ENCODE results near the gene NARS2.

DNA sequence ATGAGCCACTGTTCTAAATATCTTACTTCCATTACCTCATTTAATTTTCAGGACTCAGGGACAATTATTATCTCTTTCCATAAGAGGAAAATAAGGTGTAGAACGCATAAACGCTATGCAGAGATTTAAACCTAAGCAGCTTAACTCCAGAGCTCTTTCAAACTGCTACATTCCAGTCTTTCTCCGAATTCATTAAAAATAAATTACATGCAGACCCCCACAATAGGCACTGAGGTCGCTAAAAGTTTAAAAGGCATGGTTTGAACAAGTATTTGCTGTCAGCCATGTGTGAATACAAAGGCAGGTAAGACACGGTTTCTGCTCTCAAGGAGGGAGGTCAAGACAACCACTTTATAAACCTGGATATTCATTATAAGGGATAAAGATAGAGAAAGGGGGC, 983 bp downstream of the NARS2 start:
- TF ChIP-seq, protein P1, sequence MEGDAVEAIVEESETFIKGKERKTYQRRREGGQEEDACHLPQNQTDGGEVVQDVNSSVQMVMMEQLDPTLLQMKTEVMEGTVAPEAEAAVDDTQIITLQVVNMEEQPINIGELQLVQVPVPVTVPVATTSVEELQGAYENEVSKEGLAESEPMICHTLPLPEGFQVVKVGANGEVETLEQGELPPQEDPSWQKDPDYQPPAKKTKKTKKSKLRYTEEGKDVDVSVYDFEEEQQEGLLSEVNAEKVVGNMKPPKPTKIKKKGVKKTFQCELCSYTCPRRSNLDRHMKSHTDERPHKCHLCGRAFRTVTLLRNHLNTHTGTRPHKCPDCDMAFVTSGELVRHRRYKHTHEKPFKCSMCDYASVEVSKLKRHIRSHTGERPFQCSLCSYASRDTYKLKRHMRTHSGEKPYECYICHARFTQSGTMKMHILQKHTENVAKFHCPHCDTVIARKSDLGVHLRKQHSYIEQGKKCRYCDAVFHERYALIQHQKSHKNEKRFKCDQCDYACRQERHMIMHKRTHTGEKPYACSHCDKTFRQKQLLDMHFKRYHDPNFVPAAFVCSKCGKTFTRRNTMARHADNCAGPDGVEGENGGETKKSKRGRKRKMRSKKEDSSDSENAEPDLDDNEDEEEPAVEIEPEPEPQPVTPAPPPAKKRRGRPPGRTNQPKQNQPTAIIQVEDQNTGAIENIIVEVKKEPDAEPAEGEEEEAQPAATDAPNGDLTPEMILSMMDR (IDR thresholded peaks at IDR 0.05; ENCODE audit: low read length) = no peak
- TF ChIP-seq EZH2 (IDR thresholded peaks at IDR 0.05; ENCODE audit: borderline replicate concordance, low read length) = no peak
